Esophagus (tissue), 2 donors: ENCODE measurements around the gene TMA7B. TPM values are rescaled to one million over a fixed set of nuclear protein-coding genes. Genes with fewer than 3 reads are reported as not detected.

Source experiments
- polyA plus RNA-seq, 2 donors: library from polyadenylated mRNA; stranded (reverse); fragments of 200-250 nt; gene quantifications; one replicate each; pipeline ENCODE4 v1.2.3, GENCODE V29; 2013
- donor health status: healthy with polysubstance abuse.
- donor health status: Bipolar disorder and iron deficiency.

Gene TMA7B
- polyA plus RNA-seq, 2 donors = 0.14 TPM; not detected in 1

Other genes with a start within 250 kb of the TMA7B start
- gene ENTHD1, start 66.6 kb upstream of the TMA7B start, polyA plus RNA-seq = not detected
- 1 to 10 TPM in 1 of 2 donors, under 1 TPM in 1; 0.82 to 1.3 TPM for gene GRAP2, start 59.3 kb upstream of the TMA7B start, polyA plus RNA-seq
- gene FAM83F, start 34.6 kb downstream of the TMA7B start, polyA plus RNA-seq = 10 to 100 TPM in 1 of 2 donors, 1 to 10 TPM in 1; 8.6 to 12.9 TPM
- gene TNRC6B, start 217.5 kb downstream of the TMA7B start, polyA plus RNA-seq = 1 to 10 TPM; 2.3 to 8.2 TPM